ENCODE results near the gene GALNT17.

DNA sequence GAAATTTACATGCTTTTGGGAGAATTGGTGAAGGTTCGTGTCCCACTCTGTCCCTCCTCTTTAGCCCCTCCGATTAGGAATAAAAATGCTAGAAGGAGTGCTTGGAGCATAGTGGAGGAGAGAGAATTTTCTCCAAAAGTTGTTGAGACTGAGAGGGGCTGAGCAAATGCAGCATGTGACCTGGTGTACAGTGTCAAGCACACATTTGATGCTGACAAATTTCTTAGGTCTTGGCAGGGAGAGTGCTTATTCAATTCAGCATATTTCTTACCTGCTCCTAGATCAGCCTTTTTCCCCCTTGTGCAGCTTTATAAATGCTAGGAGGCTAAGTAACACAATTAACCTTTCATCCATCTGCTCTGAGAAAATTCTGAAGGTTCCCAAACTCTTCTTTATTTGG is 189.0 kb downstream of the GALNT17 start:
- TF ChIP-seq KDM1A (IDR thresholded peaks at IDR 0.05; ENCODE audit: low read depth) = no peak
- TF ChIP-seq RFX5 (IDR thresholded peaks at IDR 0.05) = no peak
- no peak for TF ChIP-seq HDAC2 (IDR thresholded peaks at IDR 0.05)
- TF ChIP-seq JUNB (IDR thresholded peaks at IDR 0.05) = no peak
- no peak for TF ChIP-seq POLR2A (IDR thresholded peaks at IDR 0.05; ENCODE audit: low read length)
- no peak for TF ChIP-seq RARB (CRISPR knock-in tag; IDR thresholded peaks at IDR 0.05)
- TF ChIP-seq EP300 (IDR thresholded peaks at IDR 0.05) = no peak
- TF ChIP-seq, protein P1, sequence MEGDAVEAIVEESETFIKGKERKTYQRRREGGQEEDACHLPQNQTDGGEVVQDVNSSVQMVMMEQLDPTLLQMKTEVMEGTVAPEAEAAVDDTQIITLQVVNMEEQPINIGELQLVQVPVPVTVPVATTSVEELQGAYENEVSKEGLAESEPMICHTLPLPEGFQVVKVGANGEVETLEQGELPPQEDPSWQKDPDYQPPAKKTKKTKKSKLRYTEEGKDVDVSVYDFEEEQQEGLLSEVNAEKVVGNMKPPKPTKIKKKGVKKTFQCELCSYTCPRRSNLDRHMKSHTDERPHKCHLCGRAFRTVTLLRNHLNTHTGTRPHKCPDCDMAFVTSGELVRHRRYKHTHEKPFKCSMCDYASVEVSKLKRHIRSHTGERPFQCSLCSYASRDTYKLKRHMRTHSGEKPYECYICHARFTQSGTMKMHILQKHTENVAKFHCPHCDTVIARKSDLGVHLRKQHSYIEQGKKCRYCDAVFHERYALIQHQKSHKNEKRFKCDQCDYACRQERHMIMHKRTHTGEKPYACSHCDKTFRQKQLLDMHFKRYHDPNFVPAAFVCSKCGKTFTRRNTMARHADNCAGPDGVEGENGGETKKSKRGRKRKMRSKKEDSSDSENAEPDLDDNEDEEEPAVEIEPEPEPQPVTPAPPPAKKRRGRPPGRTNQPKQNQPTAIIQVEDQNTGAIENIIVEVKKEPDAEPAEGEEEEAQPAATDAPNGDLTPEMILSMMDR (IDR thresholded peaks at IDR 0.05) = no peak
- TF ChIP-seq, protein P2, sequence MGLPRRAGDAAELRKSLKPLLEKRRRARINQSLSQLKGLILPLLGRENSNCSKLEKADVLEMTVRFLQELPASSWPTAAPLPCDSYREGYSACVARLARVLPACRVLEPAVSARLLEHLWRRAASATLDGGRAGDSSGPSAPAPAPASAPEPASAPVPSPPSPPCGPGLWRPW (IDR thresholded peaks at IDR 0.05) = no peak
